Activated CD4-positive, alpha-beta T cell treated with anti-CD3 and anti-CD28 coated beads, Interleukin-2, amount 10 ng/mL, durations not matched to agents 7 days and 5 days (primary cell): ENCODE data around the gene PSMB4. TPM values are rescaled to one million over a fixed set of nuclear protein-coding genes. Genes with fewer than 3 reads are reported as not detected.
"Not testable (repeated sequence)": the region's sequence is repeated elsewhere in the genome, so short reads cannot be mapped to it uniquely, and the experiment has no call there.

Source experiments
- CTCF ChIA-PET: fragments of 350-600 bp; sonication (Branson Sonifier 250); formaldehyde crosslinking; loops from one replicate; lab custom pipeline; 2021; ENCODE audit warnings: antibody characterized with exemption; lab: Charles Lee
- POLR2A ChIA-PET: fragments of 350-600 bp; sonication (Branson Sonifier 250); formaldehyde crosslinking; loops from one replicate; lab custom pipeline; 2021; ENCODE audit warnings: antibody characterized with exemption; lab: Charles Lee
- DNase-seq: peaks from one replicate; pipeline ENCODE4 v3.0.0-alpha.2; 2020
- H3K27ac Mint-ChIP-seq: one replicate; pipeline ENCODE4 v1.8.0; 2021; ENCODE audit warnings: mild to moderate bottlenecking, moderate library complexity, mixed read lengths
- H3K27me3 Mint-ChIP-seq: one replicate; pipeline ENCODE4 v1.8.0; 2021; ENCODE audit warnings: mixed read lengths
- H3K36me3 Mint-ChIP-seq: one replicate; pipeline ENCODE4 v1.8.0; 2021; ENCODE audit warnings: low read depth, mixed read lengths
- H3K4me1 Mint-ChIP-seq: one replicate; pipeline ENCODE4 v1.8.0; 2021; ENCODE audit warnings: mixed read lengths
- H3K4me3 Mint-ChIP-seq: one replicate; pipeline ENCODE4 v1.8.0; 2021; ENCODE audit warnings: mild to moderate bottlenecking, moderate library complexity, mixed read lengths
- H3K9me3 Mint-ChIP-seq: one replicate; pipeline ENCODE4 v1.8.0; 2021; ENCODE audit warnings: mixed read lengths
- total RNA-seq, 2 experiments: library from RNA; stranded (reverse); gene quantifications; one replicate each; pipeline ENCODE4 v1.2.3, GENCODE V29; 2021

Gene PSMB4
- total RNA-seq, 2 experiments from 2014 or later: 290 to 303 TPM

GRCh38 chr1:151370211-151370911 lies 29.0 kb upstream of the PSMB4 start:
- Mint-ChIP-seq H3K27me3 (no peaks in the 10 kb centered on the region), H3K4me3 (no peak overlapping the region), H3K27ac (no peak overlapping the region), H3K36me3 (no peaks in the 10 kb centered on the region), H3K4me1 (no peaks in the 10 kb centered on the region), H3K9me3 (no peaks in the 10 kb centered on the region)
- no peak for DNase-seq
- ChIA-PET CTCF (interaction anchor here (0.6 to 2.2 kb wide), 4 partner anchors 11 to 124 kb away, joined by 3 to 10 read pairs (median 4); no protein-coding TSS in a partner anchor), POLR2A (no interaction called here)

GRCh38 chr1:151371370-151372057 lies 27.9 kb upstream of the PSMB4 start:
- Mint-ChIP-seq H3K27me3 (no peaks in the 10 kb centered on the region), H3K27ac (no peak overlapping the region), H3K4me1 (no peaks in the 10 kb centered on the region), H3K9me3 (no peaks in the 10 kb centered on the region), H3K36me3 (no peaks in the 10 kb centered on the region), H3K4me3 (no peak overlapping the region)
- POLR2A ChIA-PET: no interaction called here
- CTCF ChIA-PET: interaction anchor here (1.2 kb wide), 1 partner anchor 10 kb away, joined by 3 read pairs; no protein-coding TSS in a partner anchor
- no peak for DNase-seq

DNA sequence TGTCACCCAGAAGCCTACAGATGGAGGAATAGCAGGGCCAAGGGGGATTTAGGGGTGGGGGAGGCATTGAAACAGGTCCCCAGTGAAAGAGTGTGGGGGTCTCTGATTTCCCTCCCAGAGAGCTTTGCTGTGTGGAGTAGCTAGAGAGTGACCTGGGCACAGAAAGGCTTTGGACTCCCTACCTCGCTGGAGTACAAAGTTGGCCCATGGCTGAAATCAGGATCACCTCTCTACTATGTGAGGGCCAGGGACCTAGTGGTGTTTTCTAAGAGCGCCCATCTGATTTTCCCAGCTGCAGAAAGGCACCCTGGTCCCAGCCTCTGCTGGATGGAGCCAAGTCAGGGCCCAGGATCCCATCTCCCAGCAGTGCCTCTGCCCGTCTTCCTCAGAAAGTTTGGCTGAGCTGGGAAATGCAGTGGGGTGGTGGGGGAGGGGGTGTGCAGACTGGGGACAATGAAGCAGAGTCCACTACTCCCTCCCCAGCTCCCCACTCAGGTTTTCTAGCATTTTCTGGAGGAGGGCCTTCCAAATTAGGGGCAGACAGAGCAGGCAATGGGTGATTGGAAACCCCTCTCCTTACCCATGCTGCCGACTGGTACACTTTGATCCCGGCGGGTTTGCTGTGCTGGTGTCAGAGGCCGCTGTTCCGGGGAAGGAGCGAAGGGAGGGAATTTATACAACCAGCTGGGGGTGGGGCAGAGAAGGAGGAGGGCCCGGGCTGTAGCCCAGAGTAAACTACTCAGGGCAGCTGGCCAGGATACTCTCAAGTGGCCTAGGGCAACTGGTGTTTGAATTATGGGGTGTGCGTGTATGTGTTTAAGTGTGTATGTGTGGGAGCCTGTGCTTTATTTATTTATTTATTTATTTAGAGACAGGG lies 27.1 kb upstream of the PSMB4 start, which contains the start of gene SELENBP1:
TSS of gene SELENBP1 (minus strand) at position 648 of the 877 bp plus-strand sequence. CDS start at position 584, 64 bp downstream.
- Mint-ChIP-seq H3K4me1 (no peaks in the 10 kb centered on the region), H3K36me3 (no peaks in the 10 kb centered on the region), H3K27ac (no peak within 1 kb of the TSS), H3K9me3 (no peaks in the 10 kb centered on the region), H3K27me3 (peaks cover 2% of the 10 kb centered on the region), H3K4me3 (no peak within 1 kb of the TSS)
- no peak for DNase-seq
- ChIA-PET POLR2A (no interaction called here), CTCF (interaction anchor here (1.2 kb wide), 1 partner anchor 9 kb away, joined by 3 read pairs; no protein-coding TSS in a partner anchor)

GRCh38 chr1:151373196-151373595 lies 26.2 kb upstream of the PSMB4 start:
- ChIA-PET POLR2A (no interaction called here), CTCF (no interaction called here)
- Mint-ChIP-seq H3K36me3 (no peaks in the 10 kb centered on the region), H3K9me3 (no peaks in the 10 kb centered on the region), H3K4me3 (no peak overlapping the region), H3K4me1 (no peaks in the 10 kb centered on the region), H3K27ac (no peak overlapping the region), H3K27me3 (peaks cover 2% of the 10 kb centered on the region)
- no peak for DNase-seq

DNA sequence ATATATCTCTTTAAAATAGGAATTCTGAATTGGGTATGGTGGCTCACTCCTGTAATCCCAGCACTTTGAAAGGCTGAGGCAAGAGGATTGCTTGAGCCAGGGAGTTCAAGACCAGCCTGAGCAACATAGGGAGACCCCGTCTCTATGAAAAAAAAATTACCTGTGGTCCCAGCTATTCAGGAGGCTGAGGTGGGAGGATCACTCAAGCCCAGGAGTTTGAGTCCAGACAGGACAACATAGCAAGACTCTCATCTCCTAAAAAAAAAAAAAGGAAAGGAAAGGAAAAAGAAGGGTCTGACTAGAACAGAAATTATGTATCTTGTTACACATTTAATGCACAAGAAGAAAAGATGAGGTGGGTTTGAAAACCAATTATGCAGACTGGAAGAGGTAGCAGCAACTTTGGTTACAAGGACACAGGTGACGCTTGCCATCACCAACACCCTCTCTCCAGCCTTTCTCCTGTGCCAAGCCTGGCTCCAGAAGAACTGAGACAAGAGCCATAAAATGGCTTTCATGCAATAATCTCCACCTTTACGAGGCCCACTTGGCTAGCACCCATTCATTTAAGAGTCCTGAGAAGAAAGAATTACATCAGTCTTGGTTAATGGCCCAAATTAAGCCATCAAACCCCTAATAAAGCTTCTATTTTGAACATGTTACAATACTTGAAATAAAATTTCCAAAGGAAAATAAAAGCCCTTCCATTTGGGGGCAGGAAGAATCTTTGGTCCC lies 22.1 kb upstream of the PSMB4 start:
- Mint-ChIP-seq H3K4me1 (no peaks in the 10 kb centered on the region), H3K9me3 (no peaks in the 10 kb centered on the region), H3K36me3 (no peaks in the 10 kb centered on the region), H3K27me3 (peaks cover 2% of the 10 kb centered on the region), H3K4me3 (no peak overlapping the region), H3K27ac (no peak overlapping the region)
- DNase-seq: no peak
- ChIA-PET POLR2A (no interaction called here), CTCF (no interaction called here)

GRCh38 chr1:151384584-151384983 lies 14.8 kb upstream of the PSMB4 start:
- Mint-ChIP-seq H3K27ac (no peak overlapping the region), H3K27me3 (peaks cover 4% of the 10 kb centered on the region), H3K9me3 (no peaks in the 10 kb centered on the region), H3K36me3 (no peaks in the 10 kb centered on the region), H3K4me1 (no peaks in the 10 kb centered on the region), H3K4me3 (no peak overlapping the region)
- CTCF ChIA-PET: interaction anchor here (0.6 to 2.5 kb wide), 6 partner anchors 10 to 172 kb away, joined by 3 to 7 read pairs (median 4); no protein-coding TSS in a partner anchor
- DNase-seq: no peak
- POLR2A ChIA-PET: no interaction called here

DNA sequence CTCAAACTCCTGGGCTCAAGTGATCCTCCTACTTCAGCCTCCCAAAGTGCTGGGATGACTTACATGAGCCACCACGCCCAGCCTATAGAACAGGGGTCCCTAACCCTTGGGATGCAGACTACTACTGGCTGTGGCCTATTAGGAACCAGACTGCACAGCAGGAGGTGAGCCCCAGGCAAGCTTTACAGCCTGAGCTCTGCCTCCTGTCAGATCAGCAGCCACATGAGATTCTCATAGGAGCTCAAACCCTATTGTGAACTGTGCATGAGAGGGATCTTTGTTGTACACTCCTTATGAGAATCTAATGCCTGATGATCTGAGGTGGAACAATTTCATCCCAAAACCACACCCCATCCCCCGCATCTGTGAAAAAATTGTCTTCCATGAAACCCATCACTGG lies 13.4 kb upstream of the PSMB4 start:
- peaks cover 4% of the 10 kb centered on the region for H3K27me3 Mint-ChIP-seq
- H3K9me3 Mint-ChIP-seq: no peaks in the 10 kb centered on the region
- H3K27ac Mint-ChIP-seq: no peak overlapping the region
- no peaks in the 10 kb centered on the region for H3K36me3 Mint-ChIP-seq
- H3K4me3 Mint-ChIP-seq: no peak overlapping the region
- POLR2A ChIA-PET: no interaction called here
- CTCF ChIA-PET: no interaction called here
- H3K4me1 Mint-ChIP-seq: no peaks in the 10 kb centered on the region
- no peak for DNase-seq

GRCh38 chr1:151390221-151391078 lies 8.9 kb upstream of the PSMB4 start:
- CTCF ChIA-PET, POLR2A ChIA-PET, H3K9me3 Mint-ChIP-seq, H3K4me1 Mint-ChIP-seq, H3K4me3 Mint-ChIP-seq, H3K27ac Mint-ChIP-seq, H3K36me3 Mint-ChIP-seq, DNase-seq: not testable (repeated sequence)
- peaks cover 20% of the 10 kb centered on the region for H3K27me3 Mint-ChIP-seq

DNA sequence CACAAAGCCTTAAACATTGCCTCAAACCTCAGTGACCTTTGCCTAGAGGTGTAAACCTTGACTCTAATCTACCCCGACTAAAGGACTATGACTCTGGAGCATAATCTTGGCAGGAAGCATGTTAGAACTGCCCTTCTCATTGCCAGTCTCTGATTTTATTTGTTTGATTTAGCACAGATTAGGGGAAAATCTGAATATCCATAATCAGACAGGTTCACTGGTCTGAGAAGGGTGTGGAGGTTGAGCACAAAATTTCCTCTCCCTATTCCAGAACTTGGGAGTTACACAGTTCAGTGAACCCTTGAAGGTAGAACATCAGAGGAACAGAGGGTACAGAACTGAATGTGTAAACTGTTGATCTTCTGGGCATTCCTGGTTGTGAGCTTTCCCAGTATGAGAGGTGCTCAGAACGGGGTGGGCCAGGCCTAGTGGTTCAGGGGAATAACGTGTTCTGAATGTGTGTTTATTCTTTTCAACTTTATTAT lies 8.3 kb upstream of the PSMB4 start:
- CTCF ChIA-PET: no interaction called here
- H3K4me3 Mint-ChIP-seq: no peak overlapping the region

DNA sequence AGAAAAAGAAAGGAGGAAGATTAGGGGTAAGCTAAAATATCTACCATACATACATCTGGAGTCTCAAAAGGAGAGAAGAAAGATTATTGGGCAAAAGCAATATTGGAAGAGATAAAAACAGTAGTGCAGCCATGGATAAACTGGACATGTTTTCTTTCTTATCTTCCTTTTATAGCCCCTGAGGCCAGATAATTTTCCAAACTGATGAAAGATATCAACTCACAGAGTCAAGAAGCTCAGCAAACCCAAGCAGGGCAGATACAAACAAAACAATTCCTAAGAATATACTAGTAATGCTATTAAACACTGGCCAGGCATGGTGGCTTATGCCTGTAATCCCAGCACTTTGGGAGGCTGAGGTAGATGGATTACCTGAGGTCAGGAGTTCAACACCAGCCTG lies 5.8 kb upstream of the PSMB4 start:
- peaks cover 16% of the 10 kb centered on the region for H3K27me3 Mint-ChIP-seq
- no peaks in the 10 kb centered on the region for H3K36me3 Mint-ChIP-seq
- ChIA-PET CTCF (no interaction called here), POLR2A (no interaction called here)
- peaks cover under 1% of the 10 kb centered on the region for H3K4me1 Mint-ChIP-seq
- no peak for DNase-seq
- H3K9me3 Mint-ChIP-seq: no peaks in the 10 kb centered on the region
- H3K4me3 Mint-ChIP-seq: no peak overlapping the region
- H3K27ac Mint-ChIP-seq: no peak overlapping the region

More for the DNA sequence above, 8.3 kb upstream of the PSMB4 start:
- H3K27me3 Mint-ChIP-seq: peaks cover 19% of the 10 kb centered on the region
- H3K4me1 Mint-ChIP-seq: no peaks in the 10 kb centered on the region
- no peak for DNase-seq
- no peaks in the 10 kb centered on the region for H3K36me3 Mint-ChIP-seq
- no peaks in the 10 kb centered on the region for H3K9me3 Mint-ChIP-seq
- H3K27ac Mint-ChIP-seq: no peak overlapping the region
- POLR2A ChIA-PET: no interaction called here

DNA sequence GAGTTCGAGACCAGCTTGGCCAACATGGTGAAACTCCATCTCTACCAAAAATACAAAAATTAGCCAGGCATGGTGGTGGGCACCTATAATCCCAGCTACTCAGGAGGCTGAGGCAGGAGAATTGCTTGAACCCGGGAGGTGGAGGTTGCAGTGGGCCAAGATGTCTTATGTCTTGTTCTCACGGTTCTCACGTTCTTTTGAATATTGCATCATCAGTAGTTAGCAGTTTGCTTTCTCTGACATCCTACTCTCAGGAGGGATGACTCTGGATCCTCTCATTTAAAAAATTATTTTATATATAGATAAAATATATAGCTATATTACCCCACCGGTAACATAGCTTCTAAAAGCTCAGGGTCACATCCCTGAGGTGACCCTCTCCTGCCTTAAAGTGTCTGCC lies 3.1 kb upstream of the PSMB4 start:
- POLR2A ChIA-PET: interaction anchor here (0.6 kb wide), 1 partner anchor 289 kb away, joined by 3 read pairs; no protein-coding TSS in a partner anchor
- peaks cover 16% of the 10 kb centered on the region for H3K27me3 Mint-ChIP-seq
- CTCF ChIA-PET, DNase-seq, H3K9me3 Mint-ChIP-seq, H3K4me3 Mint-ChIP-seq, H3K27ac Mint-ChIP-seq: not testable (repeated sequence)
- peaks cover 18% of the 10 kb centered on the region for H3K4me1 Mint-ChIP-seq
- peaks cover 14% of the 10 kb centered on the region for H3K36me3 Mint-ChIP-seq
